ENCODE data around the gene SCML1.

- TF ChIP-seq CTCF (IDR thresholded peaks at IDR 0.05) (no peak), POLR2A (IDR thresholded peaks at IDR 0.05) (no peak), EP300 (IDR thresholded peaks at IDR 0.05) (no peak)
Measured at GRCh38 chrX:17718649-17719165, 18.6 kb upstream of the SCML1 start.

Measured in tibial nerve (tissue), 4 donors.